Endothelial cell of umbilical vein (primary cell): Measurements from ENCODE around the gene GLI1. TPM values are rescaled to one million over a fixed set of nuclear protein-coding genes. Genes with fewer than 3 reads are reported as not detected.
"Not testable (repeated sequence)": the region's sequence is repeated elsewhere in the genome, so short reads cannot be mapped to it uniquely, and the experiment has no call there.

ENCODE experiments used
- BruUV-seq: library from RNA; stranded (reverse); fragments of 400-500 nt; replicated peaks from 2 replicates; lab custom pipeline; 2021; lab: Mats Ljungman, UMichigan
- CTCF ChIA-PET: fragments of 300-600, 350-600 bp; sonication (Branson Sonifier 250); formaldehyde crosslinking; loops from one replicate; lab custom pipeline; 2021; ENCODE audit warnings: antibody characterized with exemption, inconsistent platforms; lab: Charles Lee
- POLR2A ChIA-PET: fragments of 300-600, 350-600 bp; sonication (Branson Sonifier 250); formaldehyde crosslinking; loops from one replicate; lab custom pipeline; 2021; ENCODE audit warnings: antibody characterized with exemption, inconsistent platforms; lab: Charles Lee
- DNase-seq: peaks from one replicate; pipeline ENCODE4 v3.0.0-alpha.2; 2011; ENCODE audit warnings: low read depth, low spot score
- FAIRE-seq: peaks from 2 replicates; lab custom pipeline; 2011; peaks lifted over from hg19 to GRCh38; lab: Jason Lieb, UNC
- H2AFZ ChIP-seq: 2 replicates; pipeline ENCODE4 v1.6.0; 2012; ENCODE audit warnings: low read depth, low read length, control low read depth, inconsistent platforms
- H3K27ac ChIP-seq: 2 replicates; pipeline ENCODE4 v1.5.1; 2011; ENCODE audit warnings: low read depth, mild to moderate bottlenecking, control low read depth, low read length, moderate library complexity; ENCODE audit not compliant: insufficient read depth
- H3K27me3 ChIP-seq, 2 experiments: 2 replicates each; pipeline versions ENCODE4 v1.6.0 to v1.6.1; 2011; ENCODE audit warnings: low read length in 2 of 2, mixed read lengths in 1 of 2; ENCODE audit not compliant: control insufficient read depth in 2 of 2, insufficient read depth in 2 of 2
- H3K36me3 ChIP-seq, 2 experiments: 2 replicates in 1 of 2; 3 replicates in 1 of 2; pipeline ENCODE4 v1.5.1; 2011; ENCODE audit warnings: low read length in 2 of 2, mild to moderate bottlenecking in 1 of 2, moderate library complexity in 1 of 2; ENCODE audit not compliant: control insufficient read depth in 2 of 2, insufficient read depth in 2 of 2; ENCODE audit errors: extremely low read depth in 1 of 2
- H3K4me1 ChIP-seq: 3 replicates; pipeline ENCODE4 v1.5.1; 2011; ENCODE audit warnings: mild to moderate bottlenecking, low read length; ENCODE audit not compliant: control insufficient read depth, insufficient read depth; ENCODE audit errors: extremely low read depth
- H3K4me2 ChIP-seq: 2 replicates; pipeline ENCODE4 v1.6.1; 2011; ENCODE audit warnings: low read length, control low read depth, mixed read lengths; ENCODE audit not compliant: insufficient read depth
- H3K4me3 ChIP-seq, 3 experiments: fragments of 200-600 bp in 1 of 3; sonication (generic), shearing (Covaris generic) in 1 of 3; replicated peaks in 1 of 3; 2 replicates each; pipeline ENCODE4 v1.5.1; 2011 to 2016; ENCODE audit warnings: control low read depth in 3 of 3, low read length in 3 of 3, mild to moderate bottlenecking in 2 of 3, inconsistent platforms in 1 of 3, low read depth in 1 of 3, moderate library complexity in 1 of 3; ENCODE audit not compliant: insufficient read depth in 1 of 3
- H3K79me2 ChIP-seq: 2 replicates; pipeline ENCODE4 v1.6.0; 2012; ENCODE audit warnings: low read length, inconsistent platforms; ENCODE audit not compliant: control insufficient read depth, insufficient read depth
- H3K9ac ChIP-seq: replicated peaks from 2 replicates; pipeline ENCODE3; 2011; ENCODE audit warnings: low read length, control low read depth; ENCODE audit not compliant: insufficient read depth; ENCODE audit errors: extremely low read depth
- H3K9me1 ChIP-seq: replicated peaks from 3 replicates; pipeline ENCODE4 v1.6.0; 2011; ENCODE audit warnings: mild to moderate bottlenecking, low read length; ENCODE audit not compliant: control insufficient read depth, insufficient read depth; ENCODE audit errors: extremely low read depth
- H3K9me3 ChIP-seq: replicated peaks from 2 replicates; pipeline ENCODE4 v1.5.1; 2012; ENCODE audit warnings: low read length, inconsistent platforms; ENCODE audit not compliant: control insufficient read depth, insufficient read depth
- H4K20me1 ChIP-seq: replicated peaks from 2 replicates; pipeline ENCODE3; 2011; ENCODE audit warnings: mild to moderate bottlenecking, low read length; ENCODE audit not compliant: control insufficient read depth, insufficient read depth; ENCODE audit errors: extremely low read depth
- EZH2 ChIP-seq: IDR thresholded peaks from 2 replicates; pipeline ENCODE4 v1.6.1; 2012; ENCODE audit warnings: borderline replicate concordance, low read depth, mild to moderate bottlenecking, moderate library complexity, low read length, inconsistent platforms; ENCODE audit not compliant: severe bottlenecking
- FOS ChIP-seq: IDR thresholded peaks from 2 replicates; pipeline ENCODE4 v1.6.1; 2011; ENCODE audit warnings: mild to moderate bottlenecking, low read length, moderate library complexity, borderline replicate concordance; ENCODE audit not compliant: insufficient read depth
- GATA2 ChIP-seq: IDR thresholded peaks from 2 replicates; pipeline ENCODE4 v1.7.0; 2011; ENCODE audit warnings: low read depth, mild to moderate bottlenecking, moderate library complexity, mixed read lengths, low read length; ENCODE audit not compliant: insufficient read length, insufficient read depth
- MYC ChIP-seq: IDR thresholded peaks from one replicate; pipeline ENCODE4 v1.6.1; 2011; ENCODE audit warnings: mild to moderate bottlenecking, low read depth, low read length
- POLR2A ChIP-seq: IDR thresholded peaks from 2 replicates; pipeline ENCODE4 v1.6.1; 2012; ENCODE audit warnings: low read depth, mild to moderate bottlenecking, control low read depth, low read length
- POLR2AphosphoS5 ChIP-seq: IDR thresholded peaks from 2 replicates; pipeline ENCODE4 v1.6.1; 2012; ENCODE audit warnings: low read depth, mild to moderate bottlenecking, control low read depth, low read length, moderate library complexity; ENCODE audit not compliant: insufficient read depth
- dilution Hi-C: fragments of 300-500 bp; cut with MboI; formaldehyde crosslinking; loops from one replicate; pipeline ENCODE4 v1.15.0; 2019; ENCODE audit warnings: low sequenced_read_pairs; ENCODE audit not compliant: extremely low pct_ligation_motif_present
- intact Hi-C: fragments of 100-400 bp; cut with micrococcal nuclease; formaldehyde crosslinking; loops from one replicate; pipeline ENCODE4 v1.10.0; 2022
- polyA plus RNA-seq, 4 experiments: library from polyadenylated mRNA; depleted of rRNA in 3 of 4; stranded (reverse) in 3 of 4; unstranded in 1 of 4; fragments of >200 nt; gene quantifications; 2 replicates each; pipeline versions ENCODE4 v1.2.1 to v1.2.3, GENCODE V29; 2011 to 2012; ENCODE audit warnings: missing spikeins in 1 of 4
- total RNA-seq: library from RNA; stranded (reverse); gene quantifications from 2 replicates; pipeline ENCODE4 v1.2.3, GENCODE V29; 2021

GLI1 gene
- total and polyA plus RNA-seq, 2 donors (not counting 3 experiments of a cell fraction or from before 2014, with no cell fraction given) = 0.10 to 0.29 TPM

GRCh38 chr12:57513266-57513665 lies 53.7 kb downstream of the GLI1 start:
- Histone ChIP-seq H3K4me3 (no peak overlapping the region), H3K9ac (no peak overlapping the region), H3K9me1 (no peaks in the 10 kb centered on the region), H3K4me1 (peaks cover 14% of the 10 kb centered on the region), H3K4me2 (no peak overlapping the region), H3K9me3 (no peaks in the 10 kb centered on the region), H3K79me2 (peaks cover 4% of the 10 kb centered on the region), H3K27me3 (no peaks in the 10 kb centered on the region), H4K20me1 (no peaks in the 10 kb centered on the region), H2AFZ (no peak overlapping the region), H3K36me3 (peaks cover 38 to 49% of the 10 kb centered on the region in 2 experiments), H3K27ac (no peak overlapping the region)
- BruUV-seq = no TSS peak
- ChIA-PET CTCF (interaction anchor here (1.5 kb wide), 1 partner anchor 10 kb away, joined by 4 read pairs; no protein-coding TSS in a partner anchor), POLR2A (no interaction called here)
- DNase-seq (no peak), FAIRE-seq (no peak)
- TF ChIP-seq MYC (no peak), POLR2AphosphoS5 (no peak), POLR2A (no peak), FOS (no peak), EZH2 (no peak), GATA2 (no peak)
- dilution Hi-C loops (no loop called here), intact Hi-C loops (no loop called here)

- H3K4me2 ChIP-seq, H3K9me3 ChIP-seq, H3K27me3 ChIP-seq, H3K27ac ChIP-seq, H3K79me2 ChIP-seq, DNase-seq, H2AFZ ChIP-seq, BruUV-seq, intact Hi-C loops, H3K4me3 ChIP-seq, H4K20me1 ChIP-seq, H3K9ac ChIP-seq, dilution Hi-C loops, FAIRE-seq, POLR2A ChIA-PET, H3K9me1 ChIP-seq: not testable (repeated sequence)
- Histone ChIP-seq H3K4me1 (peaks cover 16% of the 10 kb centered on the region), H3K36me3 (peaks cover 38 to 49% of the 10 kb centered on the region in 2 experiments)
- CTCF ChIA-PET = interaction anchor here (1.5 kb wide), 1 partner anchor 10 kb away, joined by 4 read pairs; no protein-coding TSS in a partner anchor
Measured at GRCh38 chr12:57513677-57514076, 54.1 kb downstream of the GLI1 start.

DNA sequence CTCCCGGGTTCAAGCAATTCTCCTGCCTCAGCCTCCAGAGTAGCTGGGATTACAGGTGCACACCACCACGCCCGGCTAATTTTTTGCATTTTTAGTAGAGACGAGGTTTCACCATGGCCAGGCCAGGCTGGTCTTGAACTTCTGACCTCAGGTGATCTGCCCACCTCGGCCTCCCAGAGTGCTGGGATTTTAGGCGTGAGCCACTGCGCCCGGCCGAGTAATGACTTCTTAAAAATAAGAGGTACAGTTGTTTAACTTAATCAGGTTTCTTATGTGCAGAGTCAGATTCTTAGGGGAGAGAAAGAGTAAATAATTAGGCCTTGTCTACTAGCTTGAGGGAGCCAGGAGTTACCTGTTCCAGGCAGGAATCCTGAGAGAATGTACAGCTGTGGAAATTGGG lies 54.7 kb downstream of the GLI1 start:
- POLR2A ChIA-PET, H3K27ac ChIP-seq, H3K4me2 ChIP-seq, H3K9me3 ChIP-seq, H3K4me3 ChIP-seq, dilution Hi-C loops, BruUV-seq, H2AFZ ChIP-seq, H3K27me3 ChIP-seq, H3K9me1 ChIP-seq, DNase-seq, H3K9ac ChIP-seq, intact Hi-C loops, H4K20me1 ChIP-seq, FAIRE-seq: not testable (repeated sequence)
- Histone ChIP-seq H3K36me3 (peaks cover 38 to 49% of the 10 kb centered on the region in 2 experiments), H3K79me2 (peaks cover 14% of the 10 kb centered on the region), H3K4me1 (peaks cover 21% of the 10 kb centered on the region)
- CTCF ChIA-PET = interaction anchor here (1.5 kb wide), 1 partner anchor 11 kb away, joined by 4 read pairs; no protein-coding TSS in a partner anchor
